IMR-90 (cell line): Measurements from ENCODE around the gene ZNF132. TPM values are rescaled to one million over a fixed set of nuclear protein-coding genes. Genes with fewer than 3 reads are reported as not detected.

Experiments
- ATAC-seq: fragments of 200-7000 bp; cut with Tn5 transposase; 2 replicates; pipeline ENCODE4 v1.9.1; 2020; ENCODE audit warnings: low read depth, mild to moderate bottlenecking, moderate library complexity
- BruUV-seq: library from RNA; stranded (reverse); fragments of 400-500 nt; replicated peaks from 2 replicates; lab custom pipeline; 2021; lab: Mats Ljungman, UMichigan
- CTCF ChIA-PET: fragments of 300-600 bp; formaldehyde crosslinking; extraction: SDS; loops from one replicate; lab custom pipeline; 2021; ENCODE audit warnings: antibody characterized with exemption; lab: Yijun Ruan, JAX
- POLR2A ChIA-PET: fragments of 300-600 bp; sonication (Branson Sonifier 250); formaldehyde crosslinking; loops from one replicate; lab custom pipeline; 2022; ENCODE audit warnings: antibody characterized with exemption; ENCODE audit not compliant: unreplicated experiment; lab: Charles Lee
- DNase-seq: peaks from one replicate; pipeline ENCODE4 v3.0.0; 2013
- H2AFZ ChIP-seq: replicated peaks from 2 replicates; pipeline ENCODE3; 2013; ENCODE audit warnings: low read length, mild to moderate bottlenecking; ENCODE audit not compliant: poor library complexity
- H2AK5ac ChIP-seq: 2 replicates; pipeline ENCODE4 v1.6.1; 2013; ENCODE audit warnings: low read depth, low read length, inconsistent platforms
- H2AK9ac ChIP-seq: replicated peaks from 2 replicates; pipeline ENCODE3; 2013; ENCODE audit warnings: mild to moderate bottlenecking, low read depth, low read length, moderate library complexity; ENCODE audit not compliant: poor library complexity
- H2BK120ac ChIP-seq: 2 replicates; pipeline ENCODE4 v1.6.1; 2013; ENCODE audit warnings: low read depth, low read length, inconsistent platforms
- H2BK15ac ChIP-seq: 3 replicates; pipeline ENCODE4 v1.6.1; 2013; ENCODE audit warnings: low read depth, low read length, inconsistent platforms
- H2BK20ac ChIP-seq: 2 replicates; pipeline ENCODE4 v1.6.1; 2013; ENCODE audit warnings: low read depth, mild to moderate bottlenecking, inconsistent platforms, low read length, moderate library complexity
- H2BK5ac ChIP-seq: 2 replicates; pipeline ENCODE4 v1.6.1; 2013; ENCODE audit warnings: mild to moderate bottlenecking, low read depth, low read length, inconsistent platforms; ENCODE audit not compliant: poor library complexity, severe bottlenecking
- H3K14ac ChIP-seq: replicated peaks from 2 replicates; pipeline ENCODE4 v1.6.1; 2013; ENCODE audit warnings: low read depth, low read length, inconsistent platforms
- H3K18ac ChIP-seq: 2 replicates; pipeline ENCODE4 v1.6.1; 2013; ENCODE audit warnings: low read depth, low read length, control low read depth
- H3K23ac ChIP-seq: 2 replicates; pipeline ENCODE4 v1.6.1; 2013; ENCODE audit warnings: low read depth, low read length, inconsistent platforms
- H3K27ac ChIP-seq: 2 replicates; pipeline ENCODE4 v1.5.1; 2013; ENCODE audit warnings: mild to moderate bottlenecking, control low read depth, low read length; ENCODE audit not compliant: insufficient read depth
- H3K27me3 ChIP-seq: 2 replicates; pipeline ENCODE4 v1.6.1; 2013; ENCODE audit warnings: low read length; ENCODE audit not compliant: control insufficient read depth, insufficient read depth
- H3K36me3 ChIP-seq: 2 replicates; pipeline ENCODE4 v1.6.1; 2013; ENCODE audit warnings: low read length, mixed read lengths; ENCODE audit not compliant: control insufficient read depth, insufficient read depth
- H3K4ac ChIP-seq: 2 replicates; pipeline ENCODE4 v1.6.1; 2013; ENCODE audit warnings: low read depth, low read length, inconsistent platforms
- H3K4me1 ChIP-seq: 2 replicates; pipeline ENCODE4 v1.6.1; 2013; ENCODE audit warnings: low read length, mixed read lengths; ENCODE audit not compliant: control insufficient read depth, insufficient read depth
- H3K4me2 ChIP-seq: 2 replicates; pipeline ENCODE4 v1.6.1; 2013; ENCODE audit warnings: low read depth, mild to moderate bottlenecking, control low read depth, low read length, moderate library complexity
- H3K4me3 ChIP-seq: 2 replicates; pipeline ENCODE4 v1.5.1; 2013; ENCODE audit warnings: low read depth, mild to moderate bottlenecking, control low read depth, low read length, moderate library complexity; ENCODE audit not compliant: insufficient read depth
- H3K56ac ChIP-seq: 2 replicates; pipeline ENCODE4 v1.6.1; 2013; ENCODE audit warnings: low read length, inconsistent platforms; ENCODE audit not compliant: insufficient read depth; ENCODE audit errors: extremely low read depth
- H3K79me1 ChIP-seq, 2 experiments: 2 replicates each; pipeline ENCODE4 v1.6.1; 2013; ENCODE audit warnings: low read length in 2 of 2, inconsistent platforms in 1 of 2, low read depth in 1 of 2
- H3K9ac ChIP-seq: 2 replicates; pipeline ENCODE4 v1.6.1; 2013; ENCODE audit warnings: low read depth, low read length, control low read depth
- H3K9me1 ChIP-seq: 2 replicates; pipeline ENCODE4 v1.6.1; 2013; ENCODE audit warnings: low read length, inconsistent platforms; ENCODE audit not compliant: insufficient read depth
- H3K9me3 ChIP-seq: 2 replicates; pipeline ENCODE4 v1.6.1; 2013; ENCODE audit warnings: low read length; ENCODE audit not compliant: control insufficient read depth, insufficient read depth
- H4K20me1 ChIP-seq: 2 replicates; pipeline ENCODE4 v1.6.1; 2013; ENCODE audit warnings: low read length, inconsistent platforms; ENCODE audit not compliant: insufficient read depth
- H4K5ac ChIP-seq: 2 replicates; pipeline ENCODE4 v1.6.1; 2013; ENCODE audit warnings: mild to moderate bottlenecking, low read depth, low read length, control low read depth
- H4K8ac ChIP-seq, 2 experiments: 2 replicates each; pipeline ENCODE4 v1.6.1; 2013; ENCODE audit warnings: low read depth in 2 of 2, low read length in 2 of 2, control low read depth in 1 of 2, inconsistent platforms in 1 of 2
- H4K91ac ChIP-seq: 2 replicates; pipeline ENCODE4 v1.6.1; 2013; ENCODE audit warnings: low read depth, low read length, inconsistent platforms; ENCODE audit not compliant: insufficient read depth
- BHLHE40 ChIP-seq: fragments of 150-350 bp; IDR thresholded peaks from 2 replicates; pipeline ENCODE4 v1.6.1; 2016; ENCODE audit warnings: mild to moderate bottlenecking, low read depth, low read length
- CEBPB ChIP-seq: IDR thresholded peaks from 2 replicates; pipeline ENCODE4 v1.6.1; 2012; ENCODE audit warnings: low read depth, low read length, improper control_type of control experiment
- FOS ChIP-seq: fragments of 150-350 bp; IDR thresholded peaks from 2 replicates; pipeline ENCODE4 v1.6.1; 2016; ENCODE audit warnings: low read depth, low read length
- MAFK ChIP-seq: IDR thresholded peaks from 2 replicates; pipeline ENCODE4 v1.6.1; 2012; ENCODE audit warnings: low read depth, low read length, improper control_type of control experiment
- MXI1 ChIP-seq: IDR thresholded peaks from 2 replicates; pipeline ENCODE4 v1.6.1; 2012; ENCODE audit warnings: low read depth, mild to moderate bottlenecking, low read length, moderate library complexity, borderline replicate concordance
- NFE2L2 ChIP-seq: fragments of 150-350 bp; IDR thresholded peaks from 2 replicates; pipeline ENCODE4 v1.6.1; 2016; ENCODE audit warnings: low read depth, mild to moderate bottlenecking, low read length
- POLR2A ChIP-seq: IDR thresholded peaks from 2 replicates; pipeline ENCODE4 v1.6.1; 2012; ENCODE audit warnings: mild to moderate bottlenecking, low read depth, low read length
- RCOR1 ChIP-seq: IDR thresholded peaks from 2 replicates; pipeline ENCODE4 v1.6.1; 2012; ENCODE audit warnings: mild to moderate bottlenecking, low read length, improper control_type of control experiment; ENCODE audit not compliant: insufficient replicate concordance
- RFX5 ChIP-seq: IDR thresholded peaks from 2 replicates; pipeline ENCODE4 v1.8.0; 2012; ENCODE audit warnings: low read depth, mild to moderate bottlenecking, low read length, moderate library complexity
- WGBS, 2 experiments: methylation state at CpG; one replicate each; pipeline versions ENCODE4 v1.1.5 to v1.1.7; 2013; ENCODE audit warnings: missing lambda C conversion rate in 2 of 2; ENCODE audit not compliant: insufficient read length in 1 of 2; ENCODE audit errors: extremely low coverage in 2 of 2; 5-methylcytosine and 5-hydroxymethylcytosine counted together
- dilution Hi-C: fragments of 300-500 bp; cut with HindIII; formaldehyde crosslinking; loops from one replicate; pipeline ENCODE4 v1.14.3; 2018; ENCODE audit warnings: low sequenced_read_pairs; ENCODE audit not compliant: unreplicated experiment
- in situ Hi-C: fragments of 300-500 bp; cut with MboI; formaldehyde crosslinking; loops from 3 replicates; pipeline ENCODE4 v1.14.3; 2019; ENCODE audit warnings: low sequenced_read_pairs, inconsistent platforms, mixed read lengths
- intact Hi-C: fragments of 100-400 bp; cut with micrococcal nuclease; formaldehyde crosslinking; loops from 2 replicates; pipeline ENCODE4 v1.10.0; 2022
- polyA plus RNA-seq, 3 experiments: library from polyadenylated mRNA; depleted of rRNA; stranded (reverse); fragments of >200 nt; gene quantifications; 2 replicates each; pipeline ENCODE4 v1.2.3, GENCODE V29; 2012; ENCODE audit warnings: low replicate concordance in 1 of 3
- total RNA-seq: library from RNA; depleted of rRNA; stranded (reverse); fragments of >200 nt; gene quantifications from 2 replicates; pipeline ENCODE4 v1.2.3, GENCODE V29; 2012
- TF ChIP-seq, protein P1 (sequence below): fragments of 150-350 bp; IDR thresholded peaks from 2 replicates; pipeline ENCODE4 v1.6.1; 2017; ENCODE audit warnings: mild to moderate bottlenecking, antibody characterized with exemption, low read length, low read depth

Gene ZNF132
- total and polyA plus RNA-seq, 2 of the 4 experiments (the other 2 are of a cell fraction): 2.4 to 13.6 TPM

DNA sequence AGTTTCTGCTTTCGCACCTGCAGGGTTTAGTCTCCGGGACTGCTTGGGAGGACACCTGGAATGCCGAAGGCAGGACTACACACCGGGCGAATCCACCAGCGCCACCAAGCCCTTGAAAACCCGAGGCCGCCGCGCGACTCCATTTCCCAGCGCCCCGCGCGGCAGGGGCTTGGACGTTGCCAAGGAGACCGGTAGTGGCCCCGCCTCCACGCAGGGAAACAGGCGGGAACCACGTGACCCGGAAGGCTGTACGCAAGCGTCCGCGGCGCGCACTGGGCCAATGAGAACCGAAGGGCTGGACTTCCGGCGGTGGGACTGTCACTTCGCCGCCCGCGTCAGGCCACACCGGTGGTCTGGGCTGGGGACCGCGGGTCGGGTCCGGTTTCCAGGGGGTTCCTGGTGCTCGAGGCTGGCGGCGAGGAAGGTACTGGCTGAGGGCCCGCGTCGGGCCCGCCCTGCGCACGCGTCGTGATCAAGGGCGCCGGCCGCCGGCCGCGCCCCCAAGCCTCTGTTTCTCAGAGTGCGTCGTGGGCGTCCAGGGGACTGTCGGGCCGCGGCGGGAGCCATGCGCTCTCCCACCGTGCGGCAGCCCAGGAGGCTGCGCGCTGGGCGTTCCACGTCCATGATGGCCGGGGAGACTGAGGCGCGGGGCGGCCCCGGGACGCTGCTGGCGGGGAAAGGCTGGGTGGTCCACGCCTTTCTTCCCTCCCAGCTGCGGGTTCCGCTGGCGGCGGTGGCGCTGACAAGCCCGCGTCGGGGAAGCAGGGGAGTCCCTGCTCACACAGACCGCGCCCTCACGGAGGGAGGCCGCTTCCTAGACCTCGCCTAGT lies 27.0 kb upstream of the ZNF132 start, which contains the start of gene ZNF324 (continued):
- TF ChIP-seq BHLHE40: peak; percentile 39; the same call in 1 of the 2 replicates
- no peak for TF ChIP-seq RCOR1

DNA sequence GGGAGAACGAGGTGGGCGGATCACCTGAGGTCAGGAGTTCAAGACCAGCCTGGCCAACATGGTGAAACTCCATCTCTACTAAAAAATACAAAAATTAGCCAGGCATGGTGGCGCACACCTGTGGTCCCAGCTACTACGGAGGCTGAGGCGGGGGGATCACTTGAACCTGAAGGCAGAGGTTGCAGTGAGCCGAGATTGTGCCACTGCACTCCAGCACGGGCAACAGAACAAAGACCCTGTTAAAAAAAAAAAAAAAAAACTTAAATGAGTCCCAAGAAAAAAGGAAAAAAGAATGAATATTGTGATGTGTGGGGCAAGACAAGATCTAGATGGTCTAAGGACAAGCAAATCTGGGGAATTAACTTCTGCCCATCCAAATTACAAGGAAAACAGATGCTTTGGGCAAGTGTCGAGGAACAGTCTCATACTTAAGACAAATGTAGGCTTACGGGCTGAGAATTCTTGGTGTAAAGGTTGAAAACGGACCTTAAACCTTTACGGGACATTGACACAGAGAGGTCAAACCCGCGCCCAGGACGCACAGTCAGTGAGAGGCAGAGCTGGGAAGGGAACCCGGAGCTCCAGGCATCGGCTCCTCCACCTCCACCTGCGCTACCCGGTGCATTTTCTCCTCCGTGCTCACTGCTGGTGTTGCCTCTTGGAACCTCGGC lies 26.3 kb upstream of the ZNF132 start:
- TF ChIP-seq RFX5: no peak
- TF ChIP-seq RCOR1: no peak
- TF ChIP-seq NFE2L2: no peak
- TF ChIP-seq CEBPB: no peak
- TF ChIP-seq, protein P1, sequence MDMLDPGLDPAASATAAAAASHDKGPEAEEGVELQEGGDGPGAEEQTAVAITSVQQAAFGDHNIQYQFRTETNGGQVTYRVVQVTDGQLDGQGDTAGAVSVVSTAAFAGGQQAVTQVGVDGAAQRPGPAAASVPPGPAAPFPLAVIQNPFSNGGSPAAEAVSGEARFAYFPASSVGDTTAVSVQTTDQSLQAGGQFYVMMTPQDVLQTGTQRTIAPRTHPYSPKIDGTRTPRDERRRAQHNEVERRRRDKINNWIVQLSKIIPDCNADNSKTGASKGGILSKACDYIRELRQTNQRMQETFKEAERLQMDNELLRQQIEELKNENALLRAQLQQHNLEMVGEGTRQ: no peak
- TF ChIP-seq MAFK: no peak
- TF ChIP-seq POLR2A: no peak
- no peak for TF ChIP-seq MXI1
- no peak for TF ChIP-seq FOS
- no peak for TF ChIP-seq BHLHE40
- peak overlapping the region; percentile 53 for H3K9ac ChIP-seq
- POLR2A ChIA-PET: no interaction called here

More for the DNA sequence above, 26.3 kb upstream of the ZNF132 start:
- no peak overlapping the region for H4K5ac ChIP-seq
- peak overlapping the region; percentile 29; the same call in 1 of the 2 replicates for H2BK20ac ChIP-seq
- peaks cover 14% of the 10 kb centered on the region for H3K36me3 ChIP-seq
- H4K91ac ChIP-seq: no peak overlapping the region
- peaks cover 7% of the 10 kb centered on the region for H3K4me1 ChIP-seq
- peak overlapping the region; percentile 78; the same call in 1 of the 2 replicates for H3K14ac ChIP-seq
- H4K8ac ChIP-seq: peak overlapping the region; percentile 57 to 95; a peak in 3 of 4 replicates
- no peak overlapping the region for H2AK5ac ChIP-seq
- H3K56ac ChIP-seq: no peak overlapping the region; the same call in 1 of the 2 replicates
- H2AFZ ChIP-seq: peak overlapping the region; percentile 100
- H3K9me1 ChIP-seq: peaks cover 14% of the 10 kb centered on the region
- H3K4me3 ChIP-seq: peak overlapping the region; percentile 65
- H3K4me2 ChIP-seq: peak overlapping the region; percentile 92
- BruUV-seq: no TSS peak
- no peak overlapping the region for H2BK5ac ChIP-seq
- in situ Hi-C loops (no loop called here), intact Hi-C loops (no loop called here), dilution Hi-C loops (no loop called here)
- no peaks in the 10 kb centered on the region for H3K9me3 ChIP-seq
- H3K27me3 ChIP-seq: no peaks in the 10 kb centered on the region
- peak overlapping the region; percentile 80 for H3K23ac ChIP-seq
- H4K20me1 ChIP-seq: peaks cover 13% of the 10 kb centered on the region
- no peak overlapping the region for H2BK15ac ChIP-seq
- H2BK120ac ChIP-seq: no peak overlapping the region
- CTCF ChIA-PET: no interaction called here
- H3K4ac ChIP-seq: peak overlapping the region; percentile 63
- H3K27ac ChIP-seq: no peak overlapping the region; the same call in 1 of the 2 replicates
- peak; percentile 4; the same call in 1 of the 2 replicates for ATAC-seq
- peaks cover 14 to 27% of the 10 kb centered on the region in 2 experiments; a peak in 3 of 4 replicates for H3K79me1 ChIP-seq
- H3K18ac ChIP-seq: no peak overlapping the region
- no peak for DNase-seq
- 4% methylated on average over 4 of the region's 20 CpGs; no CpG with 5 or more reads in 1 of the 2 experiments for WGBS, 2 experiments
- H2AK9ac ChIP-seq: peak overlapping the region; percentile 89
